H1 (cell line): Measurements from ENCODE around the gene LBP. TPM values are rescaled to one million over a fixed set of nuclear protein-coding genes. Genes with fewer than 3 reads are reported as not detected.
A peak's percentile ranks its signal among the peaks of the same experiment; 100 is the strongest.

Experiments
- CTCF ChIA-PET: fragments of 300-600 bp; sonication (Branson Sonifier 250); formaldehyde crosslinking; loops from one replicate; lab custom pipeline; 2021; ENCODE audit not compliant: partially characterized antibody; lab: Charles Lee
- POLR2A ChIA-PET: fragments of 300-600 bp; sonication (Branson Sonifier 250); formaldehyde crosslinking; loops from one replicate; lab custom pipeline; 2021; ENCODE audit warnings: inconsistent platforms; ENCODE audit not compliant: partially characterized antibody; lab: Charles Lee
- DNase-seq, 2 experiments: peaks; one replicate each; pipeline versions ENCODE4 v3.0.0 to v3.0.0-alpha.2; 2010 to 2022; ENCODE audit warnings: low spot score in 2 of 2, low read depth in 1 of 2, mixed read lengths in 1 of 2
- FAIRE-seq: peaks from 2 replicates; lab custom pipeline; 2011; peaks lifted over from hg19 to GRCh38; lab: Jason Lieb, UNC
- H2AFZ ChIP-seq: 2 replicates; pipeline ENCODE4 v1.8.1; 2012; ENCODE audit warnings: low read length, inconsistent platforms
- H2AK5ac ChIP-seq: 2 replicates; pipeline ENCODE4 v1.6.1; 2013; ENCODE audit warnings: low read depth, low read length
- H2BK120ac ChIP-seq: replicated peaks from 2 replicates; pipeline ENCODE3; 2013; ENCODE audit warnings: low read depth, low read length, inconsistent platforms
- H2BK12ac ChIP-seq: 2 replicates; pipeline ENCODE4 v1.6.1; 2013; ENCODE audit warnings: low read depth, low read length
- H2BK15ac ChIP-seq: 2 replicates; pipeline ENCODE4 v1.6.1; 2013; ENCODE audit warnings: low read length
- H2BK20ac ChIP-seq: 2 replicates; pipeline ENCODE4 v1.6.1; 2013; ENCODE audit warnings: low read length
- H2BK5ac ChIP-seq: 2 replicates; pipeline ENCODE4 v1.6.1; 2013; ENCODE audit warnings: low read depth, low read length
- H3K14ac ChIP-seq: 2 replicates; pipeline ENCODE4 v1.6.1; 2013; ENCODE audit warnings: inconsistent platforms; ENCODE audit not compliant: insufficient read length
- H3K18ac ChIP-seq: 2 replicates; pipeline ENCODE4 v1.6.1; 2013; ENCODE audit warnings: low read length; ENCODE audit errors: extremely low read depth
- H3K23ac ChIP-seq: 2 replicates; pipeline ENCODE4 v1.6.1; 2013; ENCODE audit warnings: inconsistent platforms; ENCODE audit not compliant: insufficient read length
- H3K23me2 ChIP-seq: 2 replicates; pipeline ENCODE4 v1.6.1; 2013; ENCODE audit warnings: low read depth, low read length
- H3K27ac ChIP-seq: 2 replicates; pipeline ENCODE4 v1.6.1; 2011; ENCODE audit warnings: low read depth, low read length, inconsistent platforms
- H3K27me3 ChIP-seq, 4 experiments: replicated peaks in 1 of 4; 1 replicate in 1 of 4; 2 replicates in 3 of 4; pipeline versions ENCODE4 v1.6.1 to v1.8.1; 2011 to 2013; ENCODE audit warnings: low read length in 3 of 4, mild to moderate bottlenecking in 3 of 4, inconsistent platforms in 2 of 4, mixed read lengths in 2 of 4, moderate library complexity in 1 of 4; ENCODE audit not compliant: control insufficient read depth in 3 of 4, insufficient read depth in 3 of 4; ENCODE audit errors: extremely low read depth in 1 of 4
- H3K36me3 ChIP-seq, 4 experiments: 2 replicates each; pipeline versions ENCODE4 v1.6.1 to v1.8.1; 2011 to 2013; ENCODE audit warnings: mild to moderate bottlenecking in 4 of 4, low read length in 3 of 4, moderate library complexity in 2 of 4, control low read depth in 1 of 4, inconsistent platforms in 1 of 4; ENCODE audit not compliant: insufficient read depth in 4 of 4, control insufficient read depth in 2 of 4
- H3K4ac ChIP-seq: replicated peaks from 2 replicates; pipeline ENCODE3; 2013; ENCODE audit warnings: low read length, low read depth, mixed read lengths, inconsistent platforms; ENCODE audit not compliant: insufficient read length
- H3K4me1 ChIP-seq, 4 experiments: replicated peaks in 1 of 4; 1 replicate in 1 of 4; 2 replicates in 3 of 4; pipeline versions ENCODE4 v1.6.1 to v1.8.1; 2011 to 2013; ENCODE audit warnings: low read length in 3 of 4, inconsistent platforms in 2 of 4, mixed read lengths in 1 of 4; ENCODE audit not compliant: insufficient read depth in 4 of 4, control insufficient read depth in 3 of 4
- H3K4me2 ChIP-seq, 2 experiments: 2 replicates each; pipeline versions ENCODE4 v1.6.1 to v1.8.1; 2011 to 2013; ENCODE audit warnings: low read depth in 2 of 2, low read length in 2 of 2, control low read depth in 1 of 2, inconsistent platforms in 1 of 2, mild to moderate bottlenecking in 1 of 2; ENCODE audit not compliant: insufficient read depth in 1 of 2
- H3K4me3 ChIP-seq, 4 experiments: fragments of 200-600, 300-600 bp in 1 of 4; sonication (generic), shearing (Covaris generic), sonication (Bioruptor Twin) in 1 of 4; 2 replicates each; pipeline versions ENCODE4 v1.5.1 to v1.8.1; 2011 to 2016; ENCODE audit warnings: low read length in 4 of 4, low read depth in 3 of 4, control low read depth in 2 of 4, inconsistent platforms in 2 of 4, mild to moderate bottlenecking in 2 of 4, mixed read lengths in 1 of 4, moderate library complexity in 1 of 4; ENCODE audit not compliant: insufficient read depth in 2 of 4; ENCODE audit errors: extremely low read depth in 1 of 4
- H3K56ac ChIP-seq: replicated peaks from 2 replicates; pipeline ENCODE3; 2013; ENCODE audit warnings: low read depth, mild to moderate bottlenecking, mixed read lengths, low read length, inconsistent platforms; ENCODE audit not compliant: insufficient read length
- H3K79me1 ChIP-seq: 2 replicates; pipeline ENCODE4 v1.6.1; 2013; ENCODE audit warnings: low read depth, low read length, control low read depth
- H3K79me2 ChIP-seq, 2 experiments: 2 replicates each; pipeline versions ENCODE4 v1.6.1 to v1.8.1; 2012 to 2013; ENCODE audit warnings: low read length in 2 of 2, mild to moderate bottlenecking in 2 of 2, inconsistent platforms in 1 of 2; ENCODE audit not compliant: insufficient read depth in 2 of 2, control insufficient read depth in 1 of 2
- H3K9ac ChIP-seq, 4 experiments: replicated peaks in 1 of 4; 1 replicate in 1 of 4; 2 replicates in 3 of 4; pipeline versions ENCODE4 v1.6.1 to v1.8.1; 2011 to 2013; ENCODE audit warnings: low read depth in 3 of 4, low read length in 3 of 4, control low read depth in 2 of 4, mild to moderate bottlenecking in 2 of 4, moderate library complexity in 2 of 4, inconsistent platforms in 1 of 4; ENCODE audit errors: extremely low read depth in 1 of 4
- H3K9me3 ChIP-seq, 2 experiments: 2 replicates each; pipeline versions ENCODE4 v1.6.1 to v1.8.1; 2012 to 2013; ENCODE audit warnings: mild to moderate bottlenecking in 2 of 2, moderate library complexity in 2 of 2, control low read depth in 1 of 2, inconsistent platforms in 1 of 2, low read depth in 1 of 2, low read length in 1 of 2, mixed read lengths in 1 of 2; ENCODE audit not compliant: insufficient read depth in 2 of 2
- H4K20me1 ChIP-seq, 2 experiments: replicated peaks in 1 of 2; 2 replicates each; pipeline versions ENCODE3 to v1.8.1; 2011 to 2013; ENCODE audit warnings: inconsistent platforms in 2 of 2, low read length in 2 of 2, mild to moderate bottlenecking in 1 of 2; ENCODE audit not compliant: insufficient read depth in 2 of 2, control insufficient read depth in 1 of 2
- H4K5ac ChIP-seq: 2 replicates; pipeline ENCODE4 v1.6.1; 2013; ENCODE audit warnings: low read length, low read depth, mixed read lengths, inconsistent platforms; ENCODE audit not compliant: insufficient read length
- H4K8ac ChIP-seq: 2 replicates; pipeline ENCODE4 v1.8.0; 2013; ENCODE audit warnings: mild to moderate bottlenecking, moderate library complexity, low read length, inconsistent platforms; ENCODE audit not compliant: insufficient read depth; ENCODE audit errors: extremely low read depth
- H4K91ac ChIP-seq: replicated peaks from 2 replicates; pipeline ENCODE3; 2013; ENCODE audit warnings: low read length, mixed read lengths, inconsistent platforms; ENCODE audit not compliant: insufficient read length
- ATF3 ChIP-seq: IDR thresholded peaks from 2 replicates; pipeline ENCODE4 v1.6.1; 2011; ENCODE audit warnings: low read depth, mild to moderate bottlenecking, low read length; ENCODE audit not compliant: insufficient read depth
- GABPA ChIP-seq: IDR thresholded peaks from 2 replicates; pipeline ENCODE4 v1.6.1; 2011; ENCODE audit warnings: mild to moderate bottlenecking, low read length, moderate library complexity, borderline replicate concordance; ENCODE audit not compliant: insufficient read depth
- MAFK ChIP-seq: IDR thresholded peaks from 2 replicates; pipeline ENCODE4 v1.6.1; 2012; ENCODE audit warnings: low read depth, mild to moderate bottlenecking, improper control_type of control experiment, low read length
- MAX ChIP-seq: IDR thresholded peaks from 2 replicates; pipeline ENCODE4 v1.6.1; 2012; ENCODE audit warnings: inconsistent platforms
- RFX5 ChIP-seq: IDR thresholded peaks from 2 replicates; pipeline ENCODE4 v1.6.1; 2011; ENCODE audit warnings: low read depth, low read length, improper control_type of control experiment, borderline replicate concordance
- SAP30 ChIP-seq: fragments of 300-600 bp; sonication (generic); IDR thresholded peaks from 2 replicates; pipeline ENCODE4 v1.7.1; 2012; ENCODE audit warnings: low read length, moderate library complexity, mild to moderate bottlenecking, inconsistent platforms; ENCODE audit not compliant: insufficient read depth, insufficient replicate concordance
- SIX5 ChIP-seq: IDR thresholded peaks from 2 replicates; pipeline ENCODE4 v1.6.1; 2011; ENCODE audit warnings: mild to moderate bottlenecking, low read depth, low read length
- USF2 ChIP-seq: IDR thresholded peaks from 2 replicates; pipeline ENCODE4 v1.6.1; 2011; ENCODE audit warnings: low read length, improper control_type of control experiment
- ZNF274 ChIP-seq: IDR thresholded peaks from 2 replicates; pipeline ENCODE4 v1.7.0; 2012; ENCODE audit warnings: low read length, borderline replicate concordance; ENCODE audit errors: extremely low read depth
- WGBS, 2 experiments: shearing (Covaris generic) in 1 of 2; methylation state at CpG; one replicate each; pipeline versions ENCODE4 v1.1.6 to v1.1.7; 2013 to 2015; ENCODE audit warnings: low lambda C conversion rate in 2 of 2, mixed read lengths in 2 of 2, inconsistent platforms in 1 of 2, low coverage in 1 of 2, missing lambda C conversion rate in 1 of 2; ENCODE audit not compliant: insufficient replicate concordance in 2 of 2, insufficient coverage in 1 of 2, insufficient read length in 1 of 2; ENCODE audit errors: extremely low coverage in 1 of 2, missing lambda C conversion rate in 1 of 2; 5-methylcytosine and 5-hydroxymethylcytosine counted together
- polyA plus RNA-seq, 7 experiments: library from polyadenylated mRNA; depleted of rRNA in 3 of 7; stranded (reverse) in 5 of 7; unstranded in 2 of 7; fragments of >200 nt in 5 of 7; fragments of 200-250 nt in 2 of 7; gene quantifications; 1 replicate in 5 of 7; 2 replicates in 1 of 7; 4 replicates in 1 of 7; pipeline versions ENCODE4 v1.2.1 to v1.2.3, GENCODE V29; 2011 to 2013; ENCODE audit warnings: missing spikeins in 2 of 7, mixed read lengths in 2 of 7
- total RNA-seq: library from RNA; stranded (reverse); fragmentation: NEBNext Ultra II Directional; extraction: Animal tissue kit (Norgen Biotek cat#: 25700); gene quantifications from 2 replicates; pipeline ENCODE4 v1.2.1, GENCODE V29; 2021

The LBP gene
- total and polyA plus RNA-seq, 2 of the 8 experiments (the other 6 are each of a cell fraction or from before 2014, with no cell fraction given): 0.60 to 0.63 TPM

- no peaks in the 10 kb centered on the region for H3K9me3 ChIP-seq
- H2AFZ ChIP-seq: peak overlapping the region; percentile 87
- FAIRE-seq: no peak
- no peak overlapping the region for H4K5ac ChIP-seq
- no peak overlapping the region for H3K4ac ChIP-seq
- H2BK120ac ChIP-seq: no peak overlapping the region
- H3K79me2 ChIP-seq: no peaks in the 10 kb centered on the region
- H3K18ac ChIP-seq: no peak overlapping the region
- H4K20me1 ChIP-seq: no peaks in the 10 kb centered on the region
- H3K27ac ChIP-seq: no peak overlapping the region
- H3K36me3 ChIP-seq: no peaks in the 10 kb centered on the region
- no peaks in the 10 kb centered on the region for H3K23me2 ChIP-seq
- WGBS, 2 experiments: 75% methylated on average over 3 of the region's 3 CpGs; no CpG with 5 or more reads in 1 of the 2 experiments
- no peak overlapping the region for H3K4me3 ChIP-seq
- H3K9ac ChIP-seq: no peak overlapping the region
- no peak for DNase-seq
- H3K79me1 ChIP-seq: no peaks in the 10 kb centered on the region
- H2BK5ac ChIP-seq: no peak overlapping the region
- H2BK12ac ChIP-seq: no peak overlapping the region
- H4K91ac ChIP-seq: no peak overlapping the region
- H3K56ac ChIP-seq: no peak overlapping the region
- H3K23ac ChIP-seq: no peak overlapping the region
- ChIA-PET POLR2A (interaction anchor here (0.9 to 1.4 kb wide), 2 partner anchors 30 to 39 kb away, joined by 3 read pairs; no protein-coding TSS in a partner anchor), CTCF (interaction anchor here (0.6 to 4.0 kb wide), 6 partner anchors 12 to 656 kb away, joined by 3 to 17 read pairs (median 6); no protein-coding TSS in a partner anchor)
- no peak overlapping the region for H3K14ac ChIP-seq
- no peaks in the 10 kb centered on the region for H3K4me1 ChIP-seq
- H4K8ac ChIP-seq: no peak overlapping the region
- H2BK20ac ChIP-seq: no peak overlapping the region
- no peaks in the 10 kb centered on the region for H3K27me3 ChIP-seq
- H2AK5ac ChIP-seq: no peak overlapping the region
- H2BK15ac ChIP-seq: no peak overlapping the region
- no peak overlapping the region; a peak in 1 of 4 replicates for H3K4me2 ChIP-seq
- TF ChIP-seq USF2 (peak; percentile 90), SAP30 (no peak), GABPA (no peak), RFX5 (no peak), MAX (no peak), SIX5 (peak; percentile 88), ZNF274 (no peak), ATF3 (peak; percentile 82), MAFK (no peak)
These were observed 46.1 kb downstream of the LBP start for GRCh38 chr20:38392356-38392755.
